PFSK-1 (cell line): ENCODE results near the gene PIP4K2A.
A peak's percentile ranks its signal among the peaks of the same experiment; 100 is the strongest.

Source experiments
- FOXP2 ChIP-seq: optimal IDR thresholded peaks from 2 replicates; pipeline ENCODE3; 2011; ENCODE audit warnings: borderline replicate concordance, control low read depth, inconsistent platforms; ENCODE audit not compliant: insufficient read depth; ENCODE audit errors: extremely low read length, extremely low read depth
- POLR2AphosphoS5 ChIP-seq: IDR thresholded peaks from 2 replicates; pipeline ENCODE4 v1.6.1; 2012; ENCODE audit warnings: low read depth, mild to moderate bottlenecking, control low read depth, low read length, moderate library complexity
- SIN3A ChIP-seq: IDR thresholded peaks from 2 replicates; pipeline ENCODE4 v1.6.1; 2012; ENCODE audit warnings: mild to moderate bottlenecking, low read length, moderate library complexity, borderline replicate concordance; ENCODE audit not compliant: insufficient read depth
- TAF1 ChIP-seq: IDR thresholded peaks from 2 replicates; pipeline ENCODE4 v1.6.1; 2012; ENCODE audit warnings: low read length, control low read depth, borderline replicate concordance; ENCODE audit not compliant: insufficient read depth
- TF ChIP-seq, protein P1 (sequence below), 2 experiments: IDR thresholded peaks; 2 replicates each; pipeline versions ENCODE4 v1.6.1 to v1.8.0; 2011 to 2012; ENCODE audit warnings: low read depth in 2 of 2, low read length in 2 of 2, control low read depth in 1 of 2, inconsistent platforms in 1 of 2, mild to moderate bottlenecking in 1 of 2, moderate library complexity in 1 of 2; ENCODE audit not compliant: insufficient read depth in 1 of 2

The PIP4K2A gene

DNA sequence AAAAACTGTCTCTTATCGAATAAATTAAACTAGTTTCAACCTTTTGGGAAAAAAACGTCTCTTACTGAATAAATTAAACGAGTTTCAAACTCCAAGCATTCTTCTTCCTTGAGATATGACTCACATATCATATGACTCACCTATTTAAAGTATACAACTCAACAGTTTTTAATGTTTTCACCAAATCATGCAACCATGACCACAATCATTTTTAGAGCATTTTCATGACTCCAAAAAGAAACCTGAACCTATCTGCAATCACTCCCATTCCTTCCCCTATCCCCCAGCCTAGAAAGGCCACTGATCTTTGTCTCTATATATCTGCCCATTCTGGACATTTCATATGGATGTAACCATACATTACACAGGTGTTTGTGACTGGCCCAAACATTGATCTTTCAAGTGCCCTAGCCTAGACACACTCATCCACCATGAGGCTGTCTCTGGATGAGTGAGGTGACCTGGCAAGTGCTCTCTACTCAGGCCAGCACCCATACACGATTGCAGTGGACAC, 115.3 kb downstream of the PIP4K2A start:
- TF ChIP-seq POLR2AphosphoS5 (no peak), SIN3A (no peak), FOXP2 (no peak), TAF1 (no peak)
- TF ChIP-seq, protein P1, sequence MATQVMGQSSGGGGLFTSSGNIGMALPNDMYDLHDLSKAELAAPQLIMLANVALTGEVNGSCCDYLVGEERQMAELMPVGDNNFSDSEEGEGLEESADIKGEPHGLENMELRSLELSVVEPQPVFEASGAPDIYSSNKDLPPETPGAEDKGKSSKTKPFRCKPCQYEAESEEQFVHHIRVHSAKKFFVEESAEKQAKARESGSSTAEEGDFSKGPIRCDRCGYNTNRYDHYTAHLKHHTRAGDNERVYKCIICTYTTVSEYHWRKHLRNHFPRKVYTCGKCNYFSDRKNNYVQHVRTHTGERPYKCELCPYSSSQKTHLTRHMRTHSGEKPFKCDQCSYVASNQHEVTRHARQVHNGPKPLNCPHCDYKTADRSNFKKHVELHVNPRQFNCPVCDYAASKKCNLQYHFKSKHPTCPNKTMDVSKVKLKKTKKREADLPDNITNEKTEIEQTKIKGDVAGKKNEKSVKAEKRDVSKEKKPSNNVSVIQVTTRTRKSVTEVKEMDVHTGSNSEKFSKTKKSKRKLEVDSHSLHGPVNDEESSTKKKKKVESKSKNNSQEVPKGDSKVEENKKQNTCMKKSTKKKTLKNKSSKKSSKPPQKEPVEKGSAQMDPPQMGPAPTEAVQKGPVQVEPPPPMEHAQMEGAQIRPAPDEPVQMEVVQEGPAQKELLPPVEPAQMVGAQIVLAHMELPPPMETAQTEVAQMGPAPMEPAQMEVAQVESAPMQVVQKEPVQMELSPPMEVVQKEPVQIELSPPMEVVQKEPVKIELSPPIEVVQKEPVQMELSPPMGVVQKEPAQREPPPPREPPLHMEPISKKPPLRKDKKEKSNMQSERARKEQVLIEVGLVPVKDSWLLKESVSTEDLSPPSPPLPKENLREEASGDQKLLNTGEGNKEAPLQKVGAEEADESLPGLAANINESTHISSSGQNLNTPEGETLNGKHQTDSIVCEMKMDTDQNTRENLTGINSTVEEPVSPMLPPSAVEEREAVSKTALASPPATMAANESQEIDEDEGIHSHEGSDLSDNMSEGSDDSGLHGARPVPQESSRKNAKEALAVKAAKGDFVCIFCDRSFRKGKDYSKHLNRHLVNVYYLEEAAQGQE (IDR thresholded peaks at IDR 0.05; ENCODE audit: insufficient read depth in 1 of 2, low read depth in 2 of 2, low read length in 2 of 2) = no peak

DNA sequence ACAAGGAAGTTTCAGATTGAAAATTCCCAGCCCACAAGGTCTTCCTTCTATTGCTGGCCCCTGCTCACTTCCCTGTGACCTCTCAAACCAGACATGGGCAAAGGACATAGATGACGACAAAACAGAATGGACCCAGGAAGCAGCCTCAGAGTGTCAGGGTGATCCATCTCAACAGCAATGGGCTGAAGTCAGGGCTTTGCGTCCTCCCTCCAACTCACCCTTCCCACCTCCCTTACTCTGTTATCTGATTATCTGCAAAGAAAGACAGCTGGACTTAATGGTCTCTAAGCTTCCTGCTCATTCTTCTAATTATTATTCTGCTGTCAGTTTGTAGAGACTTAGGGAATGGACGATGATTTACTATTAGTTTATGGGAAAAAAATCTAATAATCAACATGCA, 115.9 kb downstream of the PIP4K2A start:
- TF ChIP-seq FOXP2 (no peak), POLR2AphosphoS5 (no peak), TAF1 (no peak), SIN3A (no peak)
- TF ChIP-seq, protein P1 (IDR thresholded peaks at IDR 0.05; ENCODE audit: insufficient read depth in 1 of 2, low read depth in 2 of 2, low read length in 2 of 2) = no peak

DNA sequence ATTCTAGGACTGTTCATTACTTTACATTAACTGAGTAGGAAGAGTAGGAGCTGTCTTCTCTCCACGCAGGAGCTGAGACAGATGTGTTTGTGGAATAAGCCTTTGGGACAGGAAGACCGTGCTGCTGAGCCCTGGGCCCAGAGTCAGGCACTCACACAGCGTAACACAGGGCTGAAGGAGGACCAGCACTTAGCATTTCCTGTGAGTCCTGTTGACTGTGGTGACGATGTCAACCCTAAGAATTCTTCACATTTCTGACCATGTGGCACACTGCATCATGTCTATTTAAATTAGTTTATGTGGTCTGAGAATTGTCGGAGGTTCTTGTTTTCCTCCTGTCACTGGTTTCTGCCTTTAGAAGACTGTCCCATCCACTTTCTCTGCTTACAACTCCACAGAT, 117.2 kb downstream of the PIP4K2A start:
- TF ChIP-seq TAF1 = no peak
- TF ChIP-seq SIN3A = peak; percentile 20; the same call in 1 of the 2 replicates
- TF ChIP-seq FOXP2 = peak; percentile 79

DNA sequence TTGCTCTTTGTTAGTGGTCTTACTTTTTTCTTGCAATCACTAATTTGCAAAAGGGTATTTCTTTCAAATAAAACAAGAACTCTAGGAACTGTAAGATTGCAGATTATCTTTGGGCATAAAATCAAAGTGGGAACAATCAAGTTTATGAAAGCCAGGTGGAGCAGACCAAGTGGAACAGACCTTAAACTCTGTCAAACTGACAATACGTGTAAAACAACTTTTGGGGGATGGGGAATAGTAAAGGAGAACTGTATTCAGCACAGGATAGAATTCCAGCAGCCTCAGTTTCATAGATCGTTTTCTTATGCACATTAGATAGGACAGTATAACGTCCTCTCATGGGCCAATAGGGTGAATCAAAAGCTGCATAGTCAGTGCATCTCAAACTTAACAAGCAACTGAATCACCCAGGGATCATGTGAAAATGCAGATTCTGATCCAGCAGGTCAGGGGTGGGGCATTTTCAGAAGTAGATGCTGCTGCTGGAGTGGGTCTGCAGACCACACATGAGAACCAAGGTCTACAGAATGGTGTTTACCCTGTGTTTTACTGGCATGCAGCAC, 120.7 kb downstream of the PIP4K2A start:
- TF ChIP-seq TAF1 (no peak), SIN3A (no peak), POLR2AphosphoS5 (no peak), FOXP2 (no peak)
- TF ChIP-seq, protein P1 (IDR thresholded peaks at IDR 0.05; ENCODE audit: insufficient read depth in 1 of 2, low read depth in 2 of 2, low read length in 2 of 2) = no peak

DNA sequence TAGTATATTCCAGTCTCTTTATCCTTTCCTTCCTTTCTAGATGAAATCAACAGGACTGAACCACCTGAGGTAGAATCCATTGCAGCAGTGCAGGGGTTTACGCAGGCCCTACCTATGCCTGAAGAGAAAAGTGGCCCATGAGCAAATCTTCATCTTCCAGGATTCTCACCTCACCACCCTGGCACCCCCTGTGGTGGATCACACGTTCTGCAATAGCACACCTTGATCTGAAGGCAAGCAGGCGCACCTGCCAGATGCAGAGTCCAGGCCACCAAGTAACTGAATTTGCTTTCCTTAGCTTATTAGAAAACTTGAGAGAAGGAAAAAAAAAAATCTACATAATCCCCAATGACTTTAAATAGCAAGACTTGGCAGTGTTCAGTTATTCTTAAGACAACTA, 121.4 kb downstream of the PIP4K2A start:
- TF ChIP-seq, protein P1 (IDR thresholded peaks at IDR 0.05; ENCODE audit: insufficient read depth in 1 of 2, low read depth in 2 of 2, low read length in 2 of 2) = no peak
- TF ChIP-seq POLR2AphosphoS5 = no peak
- TF ChIP-seq SIN3A = no peak
- TF ChIP-seq FOXP2 = no peak
- TF ChIP-seq TAF1 = no peak
